HG03520 (cell line): ENCODE data around the gene YAF2.
"Not testable (repeated sequence)": the region's sequence is repeated elsewhere in the genome, so short reads cannot be mapped to it uniquely, and the experiment has no call there.

Experiments used
- ATAC-seq: cut with Tn5 transposase; IDR thresholded peaks from one replicate; pipeline ENCODE4 v1.9.1; 2021; ENCODE audit warnings: mild to moderate bottlenecking, moderate library complexity; ENCODE audit not compliant: unreplicated experiment

YAF2 gene

GRCh38 chr12:42255221-42255865 is 17.3 kb upstream of the YAF2 start:
- no peak for ATAC-seq

DNA sequence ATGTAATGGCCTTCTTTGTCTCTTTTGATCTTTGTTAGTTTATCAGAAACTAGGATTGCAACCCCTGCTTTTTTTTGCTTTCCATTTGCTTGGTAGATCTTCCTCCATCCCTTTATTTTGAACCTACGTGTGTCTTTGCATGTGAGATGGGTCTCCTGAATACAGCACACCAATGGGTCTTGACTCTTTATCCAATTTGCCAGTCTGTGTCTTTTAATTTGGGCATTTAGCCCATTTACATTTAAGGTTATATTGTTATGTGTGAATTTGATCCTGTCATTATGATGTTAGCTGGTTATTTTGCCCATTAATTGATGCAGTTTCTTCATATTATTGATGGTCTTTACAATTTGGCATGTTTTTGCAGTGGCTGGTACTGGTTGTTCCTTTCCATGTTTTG is 14.6 kb upstream of the YAF2 start:
- not testable (repeated sequence) for ATAC-seq

GRCh38 chr12:42249033-42249432 is 11.0 kb upstream of the YAF2 start:
- ATAC-seq: not testable (repeated sequence)

- no peak for ATAC-seq
These were observed 2.2 kb upstream of the YAF2 start for GRCh38 chr12:42240131-42240750.

- ATAC-seq: peak; percentile 35
These were observed 202 bp downstream of the YAF2 start for GRCh38 chr12:42237853-42238239.

- ATAC-seq: peak; percentile 82
These were observed 796 bp downstream of the YAF2 start for GRCh38 chr12:42237052-42237852.

DNA sequence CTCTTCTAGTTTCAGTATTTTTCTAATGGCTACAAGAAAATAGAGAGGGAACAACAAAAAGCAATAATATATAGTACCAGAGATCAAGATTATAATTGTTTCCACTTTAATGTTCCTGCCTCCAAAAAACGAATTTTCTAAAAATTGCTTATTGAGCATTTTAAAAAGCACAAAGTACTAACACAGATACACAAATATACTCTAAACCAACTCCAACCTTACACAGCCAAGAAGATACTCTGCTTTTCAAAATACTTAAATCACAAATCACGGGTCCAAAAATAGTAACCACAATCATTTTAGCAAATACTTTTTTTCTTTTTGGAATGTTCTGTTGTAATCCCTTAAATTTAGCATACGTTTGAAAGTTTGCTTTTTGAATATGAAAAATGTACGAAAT is 2.0 kb downstream of the YAF2 start:
- no peak for ATAC-seq

- no peak for ATAC-seq
These were observed 2.6 kb downstream of the YAF2 start for GRCh38 chr12:42235426-42235825.

GRCh38 chr12:42234970-42235369 is 3.1 kb downstream of the YAF2 start:
- ATAC-seq: no peak

DNA sequence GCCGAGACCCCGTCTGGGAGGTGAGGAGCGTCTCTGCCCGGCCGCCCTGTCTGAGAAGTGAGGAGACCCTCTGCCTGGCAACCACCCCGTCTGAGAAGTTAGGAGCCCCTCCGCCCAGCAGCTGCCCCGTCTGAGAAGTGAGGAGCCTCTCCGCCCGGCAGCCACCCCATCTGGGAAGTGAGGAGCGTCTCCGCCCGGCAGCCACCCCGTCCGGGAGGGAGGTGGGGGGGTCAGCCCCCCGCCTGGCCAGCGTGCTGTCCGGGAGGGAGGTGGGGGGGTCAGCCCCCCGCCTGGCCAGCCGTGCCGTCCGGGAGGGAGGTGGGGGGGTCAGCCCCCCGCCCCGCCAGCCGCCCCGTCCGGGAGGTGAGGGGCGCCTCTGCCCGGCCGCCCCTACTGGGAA is 10.5 kb downstream of the YAF2 start:
- ATAC-seq: not testable (repeated sequence)

- not testable (repeated sequence) for ATAC-seq
These were observed 13.5 kb downstream of the YAF2 start for GRCh38 chr12:42224501-42224900.

GRCh38 chr12:42222724-42223123 is 15.3 kb downstream of the YAF2 start:
- ATAC-seq: no peak

DNA sequence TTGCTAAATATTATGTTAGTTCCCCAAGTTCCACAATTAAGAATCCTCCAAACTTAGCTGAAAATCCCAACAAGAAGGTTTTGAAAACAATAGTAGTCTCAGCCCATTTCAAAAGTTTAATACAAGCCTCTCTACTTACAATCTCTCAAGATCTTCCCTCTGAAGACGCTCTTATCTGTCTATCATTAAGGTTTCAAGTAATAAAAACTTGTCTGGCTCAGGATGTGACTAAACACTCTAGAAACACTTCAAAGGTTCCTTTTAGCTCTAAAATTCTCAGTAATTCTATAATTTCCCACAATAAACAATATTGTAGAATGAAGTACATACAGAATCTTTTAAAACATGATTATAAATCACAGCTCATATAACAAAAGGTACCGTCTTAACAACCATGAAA is 16.3 kb downstream of the YAF2 start:
- ATAC-seq: no peak

- ATAC-seq: no peak
These were observed 20.4 kb downstream of the YAF2 start for GRCh38 chr12:42217656-42218055.

- no peak for ATAC-seq
These were observed 21.3 kb downstream of the YAF2 start for GRCh38 chr12:42216737-42217136.

DNA sequence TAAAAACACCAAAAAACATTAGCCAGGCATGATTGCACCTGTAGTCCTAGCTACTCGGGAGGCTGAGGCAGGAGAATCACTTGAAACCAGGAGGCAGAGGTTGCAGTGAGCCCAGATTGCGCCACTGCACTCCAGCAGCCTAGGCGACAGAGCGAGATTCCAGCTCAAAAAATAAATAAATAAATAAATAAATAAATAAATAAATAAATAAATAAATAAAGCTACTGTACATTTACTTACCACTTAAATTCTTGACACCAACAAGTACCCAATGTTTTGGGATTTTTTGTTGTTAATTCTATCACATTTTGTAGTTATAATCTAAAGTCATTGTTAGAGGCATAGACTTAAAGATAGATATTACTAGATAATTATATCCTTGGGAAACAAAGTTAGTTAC is 22.3 kb downstream of the YAF2 start:
- not testable (repeated sequence) for ATAC-seq

- ATAC-seq: no peak
These were observed 24.1 kb downstream of the YAF2 start for GRCh38 chr12:42213954-42214426.

DNA sequence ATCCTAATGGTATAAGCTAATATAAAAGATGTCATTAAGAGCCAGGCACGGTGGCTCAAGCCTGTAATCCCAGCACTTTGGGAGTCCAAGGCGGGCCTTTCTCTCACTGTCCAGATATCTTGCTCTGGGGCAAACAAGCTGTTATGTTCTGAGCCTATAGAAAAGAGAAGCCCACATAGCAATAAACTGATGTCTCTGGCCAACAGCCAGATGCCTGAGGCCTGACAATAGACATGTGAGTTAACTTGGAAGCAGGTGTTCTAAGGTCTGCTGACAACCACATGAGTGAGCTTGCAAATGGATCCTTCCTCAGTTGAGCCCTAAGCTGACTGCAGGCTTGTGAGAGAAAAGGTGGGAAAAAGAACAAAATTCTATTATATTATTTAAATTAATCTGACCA is 25.0 kb downstream of the YAF2 start:
- no peak for ATAC-seq

- no peak for ATAC-seq
These were observed 29.5 kb downstream of the YAF2 start for GRCh38 chr12:42208574-42208973.

DNA sequence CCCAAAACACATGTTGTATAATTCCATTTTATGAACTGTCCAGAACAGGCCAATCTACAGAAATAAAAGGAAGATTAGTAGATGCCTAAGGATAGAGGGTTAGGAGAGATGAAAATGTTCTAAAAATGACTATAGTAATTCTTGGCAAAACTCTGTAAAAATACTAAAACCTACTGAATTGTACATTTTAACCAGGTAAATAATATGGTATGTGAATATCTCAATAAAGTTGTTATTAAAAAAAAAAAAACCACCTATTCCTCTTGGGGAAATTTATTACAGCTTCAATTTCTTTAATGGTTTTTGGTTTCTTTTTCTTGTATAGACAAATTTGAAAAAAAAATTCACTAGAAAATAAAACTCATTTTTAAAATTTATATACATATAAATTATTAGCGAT is 33.2 kb downstream of the YAF2 start:
- no peak for ATAC-seq

DNA sequence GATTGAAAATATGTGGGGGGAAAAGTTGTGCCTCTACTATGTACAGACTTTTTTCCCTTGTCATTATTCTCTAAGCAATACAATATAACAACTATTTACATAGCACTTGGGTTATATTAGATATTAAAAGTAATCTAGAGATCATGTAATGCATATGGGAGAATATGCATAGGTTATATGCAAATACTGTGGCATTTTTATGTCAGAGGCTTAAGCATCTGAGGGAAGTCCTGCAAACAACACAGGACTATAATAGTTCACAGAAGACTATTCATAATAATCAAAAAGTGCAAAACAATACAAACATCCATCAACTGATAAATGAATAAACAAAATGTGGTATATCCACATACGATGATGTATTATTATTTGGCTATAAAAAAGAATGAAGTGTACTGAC is 33.7 kb downstream of the YAF2 start:
- ATAC-seq: no peak

GRCh38 chr12:42201063-42201462 is 37.0 kb downstream of the YAF2 start:
- ATAC-seq: no peak
